Astrocyte (in vitro differentiated cells and primary cell): ENCODE results near the gene PRDM8. TPM values are rescaled to one million over a fixed set of nuclear protein-coding genes. Genes with fewer than 3 reads are reported as not detected.

Experiments used
- DNase-seq: peaks from one replicate; pipeline ENCODE4 v3.0.0-alpha.2; 2010; ENCODE audit warnings: low read depth
- FAIRE-seq: peaks from 2 replicates; lab custom pipeline; 2011; peaks lifted over from hg19 to GRCh38; lab: Jason Lieb, UNC
- H2AFZ ChIP-seq: 2 replicates; pipeline ENCODE4 v1.6.0; 2012; ENCODE audit warnings: low read depth, low read length, inconsistent platforms
- H3K27ac ChIP-seq: 2 replicates; pipeline ENCODE4 v1.5.1; 2011; ENCODE audit warnings: low read depth, low read length, inconsistent platforms
- H3K27me3 ChIP-seq: 2 replicates; pipeline ENCODE4 v1.6.0; 2011; ENCODE audit warnings: low read length, inconsistent platforms; ENCODE audit not compliant: insufficient read depth
- H3K36me3 ChIP-seq: 2 replicates; pipeline ENCODE4 v1.5.1; 2011; ENCODE audit warnings: low read length, inconsistent platforms; ENCODE audit not compliant: insufficient read depth
- H3K4me1 ChIP-seq: 2 replicates; pipeline ENCODE4 v1.5.1; 2011; ENCODE audit warnings: low read length, inconsistent platforms; ENCODE audit not compliant: insufficient read depth
- H3K4me2 ChIP-seq: 2 replicates; pipeline ENCODE4 v1.6.0; 2012; ENCODE audit warnings: low read length, inconsistent platforms
- H3K4me3 ChIP-seq: 2 replicates; pipeline ENCODE4 v1.5.1; 2011; ENCODE audit warnings: low read depth, mild to moderate bottlenecking, low read length, inconsistent platforms; ENCODE audit not compliant: insufficient read depth
- H3K79me2 ChIP-seq: 2 replicates; pipeline ENCODE4 v1.6.0; 2012; ENCODE audit warnings: mild to moderate bottlenecking, low read length, inconsistent platforms; ENCODE audit not compliant: insufficient read depth
- H3K9ac ChIP-seq: 2 replicates; pipeline ENCODE4 v1.6.0; 2012; ENCODE audit warnings: mild to moderate bottlenecking, low read length, inconsistent platforms
- H3K9me3 ChIP-seq: 2 replicates; pipeline ENCODE4 v1.5.1; 2012; ENCODE audit warnings: low read depth, mild to moderate bottlenecking, low read length, inconsistent platforms; ENCODE audit not compliant: insufficient read depth
- H4K20me1 ChIP-seq: 2 replicates; pipeline ENCODE4 v1.6.0; 2012; ENCODE audit warnings: low read length, inconsistent platforms; ENCODE audit not compliant: insufficient read depth
- H3K27ac Mint-ChIP-seq: one replicate; pipeline ENCODE4 v1.8.0; 2021; ENCODE audit warnings: mild to moderate bottlenecking, mixed read lengths; ENCODE audit not compliant: unreplicated experiment
- H3K27me3 Mint-ChIP-seq: one replicate; pipeline ENCODE4 v1.8.0; 2021; ENCODE audit warnings: low read depth, mixed read lengths; ENCODE audit not compliant: unreplicated experiment
- H3K36me3 Mint-ChIP-seq: one replicate; pipeline ENCODE4 v1.8.0; 2021; ENCODE audit warnings: low read depth, mixed read lengths; ENCODE audit not compliant: unreplicated experiment
- H3K4me1 Mint-ChIP-seq: one replicate; pipeline ENCODE4 v1.8.0; 2021; ENCODE audit warnings: low read depth, mixed read lengths; ENCODE audit not compliant: unreplicated experiment
- H3K4me3 Mint-ChIP-seq: one replicate; pipeline ENCODE4 v1.8.0; 2021; ENCODE audit warnings: mild to moderate bottlenecking, moderate library complexity, mixed read lengths; ENCODE audit not compliant: unreplicated experiment
- H3K9me3 Mint-ChIP-seq: one replicate; pipeline ENCODE4 v1.8.0; 2021; ENCODE audit warnings: mild to moderate bottlenecking, mixed read lengths; ENCODE audit not compliant: unreplicated experiment
- EZH2 ChIP-seq: IDR thresholded peaks from 2 replicates; pipeline ENCODE4 v1.6.1; 2012; ENCODE audit warnings: mild to moderate bottlenecking, low read length, inconsistent platforms; ENCODE audit not compliant: insufficient read depth
- total RNA-seq: library from RNA; stranded (reverse); gene quantifications from 2 replicates; pipeline ENCODE4 v1.2.1, GENCODE V29; 2021
- TF ChIP-seq, protein P1 (sequence below): IDR thresholded peaks from 2 replicates; pipeline ENCODE4 v1.5.1; 2011; ENCODE audit warnings: low read depth, mild to moderate bottlenecking, inconsistent platforms, low read length, moderate library complexity; ENCODE audit not compliant: insufficient read depth

Gene PRDM8
- total RNA-seq, 1 donor from 2014 or later, result 0.25 TPM

DNA sequence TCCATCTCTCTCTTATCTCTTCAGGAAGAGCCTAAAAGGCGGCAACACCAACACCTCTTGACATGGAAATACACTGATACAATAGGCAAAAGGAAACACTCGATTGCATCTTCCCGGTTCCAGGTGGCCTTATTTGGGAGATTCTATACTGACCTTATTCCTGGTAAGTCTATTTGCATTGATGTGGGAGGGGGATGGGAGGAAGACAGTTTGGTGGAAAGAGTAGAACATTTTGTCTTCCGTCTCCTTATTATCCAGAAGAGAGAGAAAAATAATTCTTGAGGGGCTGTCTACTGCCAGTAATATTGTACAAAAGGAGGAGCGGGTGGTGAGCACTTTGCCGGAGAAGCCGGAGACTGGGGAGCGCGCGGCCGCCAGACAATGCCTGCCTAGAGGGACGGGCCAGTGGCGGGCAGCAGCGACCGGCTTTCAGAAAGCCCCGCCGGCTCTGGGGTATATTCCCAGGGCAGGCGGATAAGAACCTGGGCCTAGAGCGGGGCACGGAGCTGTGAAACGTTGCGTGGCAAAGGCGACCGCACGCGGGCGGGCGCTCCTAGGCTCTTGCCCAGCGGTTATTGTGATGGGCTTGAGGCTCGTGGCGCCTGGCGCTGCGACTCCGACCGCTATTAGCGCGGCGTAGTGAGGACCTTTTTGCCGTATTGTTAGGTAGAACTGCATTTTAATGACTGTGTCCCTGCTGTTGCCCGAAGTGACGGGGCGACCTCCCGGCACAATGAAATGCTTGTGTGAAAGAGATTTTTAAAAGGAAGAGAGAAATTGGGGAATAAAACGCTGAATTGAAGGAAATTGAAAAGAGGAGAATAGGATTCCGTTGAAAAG, 518 bp downstream of the PRDM8 start:
- peak overlapping the region; percentile 60 for H3K4me3 ChIP-seq
- H3K27me3 Mint-ChIP-seq, result peaks cover 86% of the 10 kb centered on the region

DNA sequence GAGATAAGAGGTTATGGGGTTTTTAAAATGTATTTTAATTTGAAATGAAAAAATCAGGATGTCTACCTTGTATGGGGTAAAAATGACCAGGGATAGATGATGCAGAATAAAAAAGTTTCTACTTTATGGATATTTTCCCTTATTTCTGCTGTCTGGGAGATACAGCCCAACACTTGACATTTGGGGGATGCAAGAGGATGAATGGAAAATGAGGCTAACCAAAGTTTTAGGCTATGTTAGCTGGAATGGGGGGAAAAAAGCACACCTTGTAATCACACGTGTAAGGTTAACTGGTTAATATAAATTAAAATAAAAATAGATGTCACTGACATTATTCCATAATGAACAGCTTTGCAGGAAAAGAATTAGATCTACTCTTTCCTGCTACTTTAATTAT, 1.1 kb downstream of the PRDM8 start:
- FAIRE-seq, result no peak
- no peaks in the 10 kb centered on the region for H4K20me1 ChIP-seq
- peaks cover 13% of the 10 kb centered on the region for H3K4me1 ChIP-seq
- no peaks in the 10 kb centered on the region for H3K9me3 Mint-ChIP-seq
- no peak overlapping the region for H3K27ac Mint-ChIP-seq
- peaks cover 83% of the 10 kb centered on the region for H3K27me3 Mint-ChIP-seq
- H3K36me3 ChIP-seq, result no peaks in the 10 kb centered on the region
- no peak for DNase-seq
- H2AFZ ChIP-seq, result no peak overlapping the region
- no peak overlapping the region for H3K4me3 Mint-ChIP-seq
- no peaks in the 10 kb centered on the region for H3K9me3 ChIP-seq
- H3K36me3 Mint-ChIP-seq, result no peaks in the 10 kb centered on the region
- H3K27me3 ChIP-seq, result peaks cover 44% of the 10 kb centered on the region
- TF ChIP-seq EZH2, result no peak
- TF ChIP-seq, protein P1, sequence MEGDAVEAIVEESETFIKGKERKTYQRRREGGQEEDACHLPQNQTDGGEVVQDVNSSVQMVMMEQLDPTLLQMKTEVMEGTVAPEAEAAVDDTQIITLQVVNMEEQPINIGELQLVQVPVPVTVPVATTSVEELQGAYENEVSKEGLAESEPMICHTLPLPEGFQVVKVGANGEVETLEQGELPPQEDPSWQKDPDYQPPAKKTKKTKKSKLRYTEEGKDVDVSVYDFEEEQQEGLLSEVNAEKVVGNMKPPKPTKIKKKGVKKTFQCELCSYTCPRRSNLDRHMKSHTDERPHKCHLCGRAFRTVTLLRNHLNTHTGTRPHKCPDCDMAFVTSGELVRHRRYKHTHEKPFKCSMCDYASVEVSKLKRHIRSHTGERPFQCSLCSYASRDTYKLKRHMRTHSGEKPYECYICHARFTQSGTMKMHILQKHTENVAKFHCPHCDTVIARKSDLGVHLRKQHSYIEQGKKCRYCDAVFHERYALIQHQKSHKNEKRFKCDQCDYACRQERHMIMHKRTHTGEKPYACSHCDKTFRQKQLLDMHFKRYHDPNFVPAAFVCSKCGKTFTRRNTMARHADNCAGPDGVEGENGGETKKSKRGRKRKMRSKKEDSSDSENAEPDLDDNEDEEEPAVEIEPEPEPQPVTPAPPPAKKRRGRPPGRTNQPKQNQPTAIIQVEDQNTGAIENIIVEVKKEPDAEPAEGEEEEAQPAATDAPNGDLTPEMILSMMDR, result no peak
- H3K4me1 Mint-ChIP-seq, result no peaks in the 10 kb centered on the region
- peak overlapping the region; percentile 88 for H3K4me2 ChIP-seq
- peak overlapping the region; percentile 60 for H3K4me3 ChIP-seq
- peak overlapping the region; percentile 47 for H3K9ac ChIP-seq
- H3K79me2 ChIP-seq, result no peaks in the 10 kb centered on the region
- no peak overlapping the region for H3K27ac ChIP-seq

More for the DNA sequence above, 518 bp downstream of the PRDM8 start:
- Histone ChIP-seq H3K27me3 (peaks cover 44% of the 10 kb centered on the region), H3K36me3 (no peaks in the 10 kb centered on the region), H2AFZ (peak overlapping the region; percentile 57), H3K9ac (peak overlapping the region; percentile 47), H3K79me2 (no peaks in the 10 kb centered on the region), H3K4me1 (peaks cover 13% of the 10 kb centered on the region), H4K20me1 (no peaks in the 10 kb centered on the region), H3K4me2 (peak overlapping the region; percentile 88), H3K9me3 (no peaks in the 10 kb centered on the region), H3K27ac (no peak overlapping the region)
- Mint-ChIP-seq H3K4me1 (no peaks in the 10 kb centered on the region), H3K9me3 (no peaks in the 10 kb centered on the region), H3K27ac (no peak overlapping the region), H3K36me3 (no peaks in the 10 kb centered on the region), H3K4me3 (peak overlapping the region; percentile 58)
- DNase-seq (no peak), FAIRE-seq (no peak)
- TF ChIP-seq, protein P1, result no peak
- peak; percentile 66 for TF ChIP-seq EZH2
